ENCODE results near the gene RUNX2.

RUNX2 gene

GRCh38 chr6:45607798-45608197 is 279.7 kb downstream of the RUNX2 start:
- H3K4me3 ChIP-seq (ENCODE audit: low read depth in 1 of 2, low read length in 2 of 2): no peak overlapping the region
- no peaks in the 10 kb centered on the region for H3K27me3 ChIP-seq (ENCODE audit: control insufficient read depth in 1 of 2, insufficient read depth in 2 of 2, low read length in 2 of 2)
- H3K4me1 ChIP-seq (ENCODE audit: control insufficient read depth in 1 of 2, insufficient read depth in 2 of 2, low read length in 2 of 2): peaks cover 22 to 23% of the 10 kb centered on the region in 2 donors
- no peak overlapping the region for H3K27ac ChIP-seq (ENCODE audit: low read depth, low read length)
- peaks cover 0 to 3% of the 10 kb centered on the region in 2 donors for H3K9me3 ChIP-seq (ENCODE audit: control insufficient read depth in 1 of 2, low read length in 2 of 2)
- H3K36me3 ChIP-seq (ENCODE audit: control insufficient read depth in 1 of 2, insufficient read depth in 2 of 2, low read length in 2 of 2): no peaks in the 10 kb centered on the region
- H3K9ac ChIP-seq (ENCODE audit: low read depth in 1 of 2, low read length in 2 of 2): no peak overlapping the region

- peaks cover 0 to 3% of the 10 kb centered on the region in 2 donors for H3K9me3 ChIP-seq (ENCODE audit: control insufficient read depth in 1 of 2, low read length in 2 of 2)
- H3K4me3 ChIP-seq (ENCODE audit: low read depth in 1 of 2, low read length in 2 of 2): no peak overlapping the region
- peaks cover 22 to 23% of the 10 kb centered on the region in 2 donors for H3K4me1 ChIP-seq (ENCODE audit: control insufficient read depth in 1 of 2, insufficient read depth in 2 of 2, low read length in 2 of 2)
- H3K36me3 ChIP-seq (ENCODE audit: control insufficient read depth in 1 of 2, insufficient read depth in 2 of 2, low read length in 2 of 2): no peaks in the 10 kb centered on the region
- H3K9ac ChIP-seq (ENCODE audit: low read depth in 1 of 2, low read length in 2 of 2): no peak overlapping the region
- no peak overlapping the region for H3K27ac ChIP-seq (ENCODE audit: low read depth, low read length)
- no peaks in the 10 kb centered on the region for H3K27me3 ChIP-seq (ENCODE audit: control insufficient read depth in 1 of 2, insufficient read depth in 2 of 2, low read length in 2 of 2)
These were observed 280.3 kb downstream of the RUNX2 start for GRCh38 chr6:45608252-45608913.

- H3K4me3 ChIP-seq (ENCODE audit: low read depth in 1 of 2, low read length in 2 of 2): no peak overlapping the region
- H3K4me1 ChIP-seq (ENCODE audit: control insufficient read depth in 1 of 2, insufficient read depth in 2 of 2, low read length in 2 of 2): peaks cover 22 to 23% of the 10 kb centered on the region in 2 donors
- H3K36me3 ChIP-seq (ENCODE audit: control insufficient read depth in 1 of 2, insufficient read depth in 2 of 2, low read length in 2 of 2): no peaks in the 10 kb centered on the region
- no peak overlapping the region for H3K27ac ChIP-seq (ENCODE audit: low read depth, low read length)
- no peaks in the 10 kb centered on the region for H3K27me3 ChIP-seq (ENCODE audit: control insufficient read depth in 1 of 2, insufficient read depth in 2 of 2, low read length in 2 of 2)
- no peak overlapping the region for H3K9ac ChIP-seq (ENCODE audit: low read depth in 1 of 2, low read length in 2 of 2)
- peaks cover 0 to 3% of the 10 kb centered on the region in 2 donors for H3K9me3 ChIP-seq (ENCODE audit: control insufficient read depth in 1 of 2, low read length in 2 of 2)
These were observed 281.1 kb downstream of the RUNX2 start for GRCh38 chr6:45609141-45609638.

- peaks cover 0 to 3% of the 10 kb centered on the region in 2 donors for H3K9me3 ChIP-seq (ENCODE audit: control insufficient read depth in 1 of 2, low read length in 2 of 2)
- H3K27ac ChIP-seq (ENCODE audit: low read depth, low read length): no peak overlapping the region
- peaks cover 22 to 23% of the 10 kb centered on the region in 2 donors for H3K4me1 ChIP-seq (ENCODE audit: control insufficient read depth in 1 of 2, insufficient read depth in 2 of 2, low read length in 2 of 2)
- no peak overlapping the region for H3K9ac ChIP-seq (ENCODE audit: low read depth in 1 of 2, low read length in 2 of 2)
- no peak overlapping the region for H3K4me3 ChIP-seq (ENCODE audit: low read depth in 1 of 2, low read length in 2 of 2)
- no peaks in the 10 kb centered on the region for H3K27me3 ChIP-seq (ENCODE audit: control insufficient read depth in 1 of 2, insufficient read depth in 2 of 2, low read length in 2 of 2)
- no peaks in the 10 kb centered on the region for H3K36me3 ChIP-seq (ENCODE audit: control insufficient read depth in 1 of 2, insufficient read depth in 2 of 2, low read length in 2 of 2)
These were observed 282.2 kb downstream of the RUNX2 start for GRCh38 chr6:45610374-45610773.

GRCh38 chr6:45610832-45611231 is 282.7 kb downstream of the RUNX2 start:
- Histone ChIP-seq H3K27ac (ENCODE audit: low read depth, low read length) (no peak overlapping the region), H3K36me3 (ENCODE audit: control insufficient read depth in 1 of 2, insufficient read depth in 2 of 2, low read length in 2 of 2) (no peaks in the 10 kb centered on the region), H3K27me3 (ENCODE audit: control insufficient read depth in 1 of 2, insufficient read depth in 2 of 2, low read length in 2 of 2) (no peaks in the 10 kb centered on the region), H3K4me3 (ENCODE audit: low read depth in 1 of 2, low read length in 2 of 2) (no peak overlapping the region), H3K9ac (ENCODE audit: low read depth in 1 of 2, low read length in 2 of 2) (no peak overlapping the region), H3K4me1 (ENCODE audit: control insufficient read depth in 1 of 2, insufficient read depth in 2 of 2, low read length in 2 of 2) (peaks cover 22 to 23% of the 10 kb centered on the region in 2 donors), H3K9me3 (ENCODE audit: control insufficient read depth in 1 of 2, low read length in 2 of 2) (peaks cover 0 to 3% of the 10 kb centered on the region in 2 donors)

GRCh38 chr6:45611491-45611890 is 283.4 kb downstream of the RUNX2 start:
- no peak overlapping the region for H3K9ac ChIP-seq (ENCODE audit: low read depth in 1 of 2, low read length in 2 of 2)
- H3K9me3 ChIP-seq (ENCODE audit: control insufficient read depth in 1 of 2, low read length in 2 of 2): peaks cover 0 to 3% of the 10 kb centered on the region in 2 donors
- H3K4me3 ChIP-seq (ENCODE audit: low read depth in 1 of 2, low read length in 2 of 2): no peak overlapping the region
- H3K27me3 ChIP-seq (ENCODE audit: control insufficient read depth in 1 of 2, insufficient read depth in 2 of 2, low read length in 2 of 2): no peaks in the 10 kb centered on the region
- peaks cover 22 to 23% of the 10 kb centered on the region in 2 donors for H3K4me1 ChIP-seq (ENCODE audit: control insufficient read depth in 1 of 2, insufficient read depth in 2 of 2, low read length in 2 of 2)
- no peaks in the 10 kb centered on the region for H3K36me3 ChIP-seq (ENCODE audit: control insufficient read depth in 1 of 2, insufficient read depth in 2 of 2, low read length in 2 of 2)
- H3K27ac ChIP-seq (ENCODE audit: low read depth, low read length): no peak overlapping the region

- peaks cover 0 to 3% of the 10 kb centered on the region in 2 donors for H3K9me3 ChIP-seq (ENCODE audit: control insufficient read depth in 1 of 2, low read length in 2 of 2)
- peaks cover 9 to 19% of the 10 kb centered on the region in 2 donors for H3K4me1 ChIP-seq (ENCODE audit: control insufficient read depth in 1 of 2, insufficient read depth in 2 of 2, low read length in 2 of 2)
- no peak overlapping the region for H3K27ac ChIP-seq (ENCODE audit: low read depth, low read length)
- no peak overlapping the region for H3K4me3 ChIP-seq (ENCODE audit: low read depth in 1 of 2, low read length in 2 of 2)
- no peak overlapping the region for H3K9ac ChIP-seq (ENCODE audit: low read depth in 1 of 2, low read length in 2 of 2)
- H3K27me3 ChIP-seq (ENCODE audit: control insufficient read depth in 1 of 2, insufficient read depth in 2 of 2, low read length in 2 of 2): no peaks in the 10 kb centered on the region
- no peaks in the 10 kb centered on the region for H3K36me3 ChIP-seq (ENCODE audit: control insufficient read depth in 1 of 2, insufficient read depth in 2 of 2, low read length in 2 of 2)
These were observed 285.5 kb downstream of the RUNX2 start for GRCh38 chr6:45613656-45614055.

GRCh38 chr6:45614488-45615285 is 286.6 kb downstream of the RUNX2 start:
- Histone ChIP-seq H3K9ac (ENCODE audit: low read depth in 1 of 2, low read length in 2 of 2) (no peak overlapping the region), H3K36me3 (ENCODE audit: control insufficient read depth in 1 of 2, insufficient read depth in 2 of 2, low read length in 2 of 2) (no peaks in the 10 kb centered on the region), H3K4me3 (ENCODE audit: low read depth in 1 of 2, low read length in 2 of 2) (no peak overlapping the region), H3K4me1 (ENCODE audit: control insufficient read depth in 1 of 2, insufficient read depth in 2 of 2, low read length in 2 of 2) (peaks cover 6 to 17% of the 10 kb centered on the region in 2 donors), H3K27me3 (ENCODE audit: control insufficient read depth in 1 of 2, insufficient read depth in 2 of 2, low read length in 2 of 2) (no peaks in the 10 kb centered on the region), H3K9me3 (ENCODE audit: control insufficient read depth in 1 of 2, low read length in 2 of 2) (peaks cover 0 to 3% of the 10 kb centered on the region in 2 donors), H3K27ac (ENCODE audit: low read depth, low read length) (no peak overlapping the region)

GRCh38 chr6:45616209-45616608 is 288.1 kb downstream of the RUNX2 start:
- Histone ChIP-seq H3K9ac (ENCODE audit: low read depth in 1 of 2, low read length in 2 of 2) (no peak overlapping the region), H3K9me3 (ENCODE audit: control insufficient read depth in 1 of 2, low read length in 2 of 2) (peaks cover 0 to 3% of the 10 kb centered on the region in 2 donors), H3K27me3 (ENCODE audit: control insufficient read depth in 1 of 2, insufficient read depth in 2 of 2, low read length in 2 of 2) (no peaks in the 10 kb centered on the region), H3K4me1 (ENCODE audit: control insufficient read depth in 1 of 2, insufficient read depth in 2 of 2, low read length in 2 of 2) (peaks cover 5 to 12% of the 10 kb centered on the region in 2 donors), H3K27ac (ENCODE audit: low read depth, low read length) (no peak overlapping the region), H3K36me3 (ENCODE audit: control insufficient read depth in 1 of 2, insufficient read depth in 2 of 2, low read length in 2 of 2) (no peaks in the 10 kb centered on the region), H3K4me3 (ENCODE audit: low read depth in 1 of 2, low read length in 2 of 2) (no peak overlapping the region)

- Histone ChIP-seq H3K27me3 (ENCODE audit: control insufficient read depth in 1 of 2, insufficient read depth in 2 of 2, low read length in 2 of 2) (no peaks in the 10 kb centered on the region), H3K4me3 (ENCODE audit: low read depth in 1 of 2, low read length in 2 of 2) (no peak overlapping the region), H3K9ac (ENCODE audit: low read depth in 1 of 2, low read length in 2 of 2) (no peak overlapping the region), H3K27ac (ENCODE audit: low read depth, low read length) (no peak overlapping the region), H3K36me3 (ENCODE audit: control insufficient read depth in 1 of 2, insufficient read depth in 2 of 2, low read length in 2 of 2) (no peaks in the 10 kb centered on the region), H3K4me1 (ENCODE audit: control insufficient read depth in 1 of 2, insufficient read depth in 2 of 2, low read length in 2 of 2) (peaks cover 0 to 9% of the 10 kb centered on the region in 2 donors), H3K9me3 (ENCODE audit: control insufficient read depth in 1 of 2, low read length in 2 of 2) (peaks cover 0 to 2% of the 10 kb centered on the region in 2 donors)
These were observed 289.3 kb downstream of the RUNX2 start for GRCh38 chr6:45617441-45617840.
